B cell (primary cell): ENCODE data around the gene ADAMTS16. TPM values are rescaled to one million over a fixed set of nuclear protein-coding genes. Genes with fewer than 3 reads are reported as not detected.

Source experiments
- ATAC-seq: fragments of 200-7000 bp; cut with Tn5 transposase; one replicate; pipeline ENCODE4 v1.10.0; 2021; ENCODE audit warnings: low read depth, mild to moderate bottlenecking, moderate number of reproducible peaks, moderate library complexity
- CTCF ChIA-PET: fragments of 350-600 bp; sonication (Branson Sonifier 250); formaldehyde crosslinking; loops from one replicate; lab custom pipeline; 2021; ENCODE audit warnings: antibody characterized with exemption, inconsistent platforms; lab: Charles Lee
- POLR2A ChIA-PET: fragments of 350-600 bp; sonication (Branson Sonifier 250); formaldehyde crosslinking; loops from one replicate; lab custom pipeline; 2021; ENCODE audit warnings: antibody characterized with exemption; lab: Charles Lee
- DNase-seq: peaks from one replicate; pipeline ENCODE4 v3.0.0; 2013
- H2AFZ ChIP-seq: 2 replicates; pipeline ENCODE4 v1.6.1; 2012; ENCODE audit warnings: mild to moderate bottlenecking, low read depth, low read length; ENCODE audit not compliant: insufficient read depth, poor library complexity, severe bottlenecking
- H3K27ac ChIP-seq, 2 donors: 1 replicate in 1 of 2; 2 replicates in 1 of 2; pipeline ENCODE4 v1.5.1; 2012 to 2013; ENCODE audit warnings: low read length in 2 of 2, mild to moderate bottlenecking in 2 of 2, moderate library complexity in 1 of 2
- H3K27me3 ChIP-seq, 4 experiments: fragments of 200-600 bp in 1 of 4; sonication (generic) in 1 of 4; replicated peaks in 1 of 4; 1 replicate in 2 of 4; 2 replicates in 2 of 4; pipeline versions ENCODE4 v1.6.1 to v1.7.0; 2013 to 2016; ENCODE audit warnings: low read length in 3 of 4, mild to moderate bottlenecking in 2 of 4, mixed read lengths in 1 of 4, moderate library complexity in 1 of 4; ENCODE audit not compliant: insufficient read depth in 4 of 4, control insufficient read depth in 3 of 4; ENCODE audit errors: control extremely low read depth in 1 of 4
- H3K36me3 ChIP-seq, 2 experiments: replicated peaks in 1 of 2; 1 replicate in 1 of 2; 2 replicates in 1 of 2; pipeline versions ENCODE4 v1.6.1 to v1.7.1; 2013; ENCODE audit warnings: low read length in 1 of 2; ENCODE audit not compliant: insufficient read depth in 2 of 2, control insufficient read depth in 1 of 2; ENCODE audit errors: control extremely low read depth in 1 of 2, extremely low read depth in 1 of 2
- H3K4me1 ChIP-seq, 2 donors: fragments of 200-600 bp in 1 of 2; sonication (generic) in 1 of 2; 1 replicate in 1 of 2; 2 replicates in 1 of 2; pipeline versions ENCODE4 v1.5.1 to v1.6.1; 2013 to 2017; ENCODE audit warnings: low read length in 2 of 2; ENCODE audit not compliant: control insufficient read depth in 2 of 2, insufficient read depth in 2 of 2
- H3K4me2 ChIP-seq: replicated peaks from 2 replicates; pipeline ENCODE3; 2012; ENCODE audit warnings: mild to moderate bottlenecking, low read depth, low read length; ENCODE audit not compliant: poor library complexity, severe bottlenecking
- H3K4me3 ChIP-seq, 5 experiments: fragments of 200-600 bp in 1 of 5; sonication (generic) in 1 of 5; 1 replicate in 3 of 5; 2 replicates in 2 of 5; pipeline versions ENCODE4 v1.5.1 to v1.7.0; 2011 to 2016; ENCODE audit warnings: low read length in 4 of 5, mild to moderate bottlenecking in 4 of 5, low read depth in 2 of 5, control low read depth in 1 of 5, moderate library complexity in 1 of 5; ENCODE audit not compliant: insufficient read depth in 1 of 5; ENCODE audit errors: control extremely low read depth in 1 of 5, extremely low read depth in 1 of 5
- H3K79me2 ChIP-seq: fragments of 200-600 bp; sonication (generic); one replicate; pipeline ENCODE4 v1.6.0; 2016; ENCODE audit warnings: low read length; ENCODE audit not compliant: control insufficient read depth, insufficient read depth
- H3K9ac ChIP-seq: fragments of 200-600 bp; sonication (generic); 2 replicates; pipeline ENCODE4 v1.6.1; 2017; ENCODE audit warnings: mild to moderate bottlenecking, low read length, moderate library complexity
- H3K9me3 ChIP-seq, 3 donors: one replicate each; pipeline versions ENCODE4 v1.6.1 to v1.7.1; 2013; ENCODE audit warnings: low read length in 2 of 3; ENCODE audit not compliant: control insufficient read depth in 2 of 3, insufficient read depth in 1 of 3; ENCODE audit errors: control extremely low read depth in 1 of 3
- H4K20me1 ChIP-seq: 2 replicates; pipeline ENCODE4 v1.6.0; 2012; ENCODE audit warnings: mild to moderate bottlenecking, low read length; ENCODE audit not compliant: insufficient read depth, control insufficient read depth, poor library complexity, severe bottlenecking
- H3K27ac Mint-ChIP-seq: one replicate; pipeline ENCODE4 v1.8.0; 2021; ENCODE audit warnings: mixed read lengths
- H3K27me3 Mint-ChIP-seq: one replicate; pipeline ENCODE4 v1.8.0; 2021; ENCODE audit warnings: mixed read lengths
- H3K4me1 Mint-ChIP-seq: one replicate; pipeline ENCODE4 v1.8.0; 2021; ENCODE audit warnings: mixed read lengths
- H3K4me3 Mint-ChIP-seq: one replicate; pipeline ENCODE4 v1.8.0; 2021; ENCODE audit warnings: mixed read lengths
- H3K9me3 Mint-ChIP-seq: one replicate; pipeline ENCODE4 v1.8.0; 2022; ENCODE audit warnings: mixed read lengths; ENCODE audit not compliant: insufficient read depth
- CTCF ChIP-seq: fragments of 200-600 bp; IDR thresholded peaks from one replicate; pipeline ENCODE4 v1.8.0; 2022; ENCODE audit warnings: antibody characterized with exemption, mild to moderate bottlenecking
- EZH2 ChIP-seq: IDR thresholded peaks from 2 replicates; pipeline ENCODE4 v1.6.1; 2012; ENCODE audit warnings: borderline replicate concordance, low read depth, mild to moderate bottlenecking, moderate library complexity, low read length; ENCODE audit not compliant: insufficient read depth, poor library complexity, severe bottlenecking
- WGBS: methylation state at CpG from one replicate; pipeline ENCODE4 v1.1.5; 2013; ENCODE audit warnings: missing lambda C conversion rate; ENCODE audit not compliant: insufficient coverage; 5-methylcytosine and 5-hydroxymethylcytosine counted together
- intact Hi-C: fragments of 100-400 bp; cut with micrococcal nuclease; formaldehyde crosslinking; loops from one replicate; pipeline ENCODE4 v1.10.0; 2022
- polyA plus RNA-seq: library from polyadenylated mRNA; depleted of rRNA; stranded (reverse); fragments of >200 nt; gene quantifications from 2 replicates; pipeline ENCODE4 v1.2.3, GENCODE V29; 2012
- total RNA-seq, 2 donors: library from RNA; stranded (reverse); fragments of 120-200 nt in 1 of 2; gene quantifications; 1 replicate in 1 of 2; 2 replicates in 1 of 2; pipeline versions ENCODE4 v1.2.3 to v1.2.4, GENCODE V29; 2013 to 2022

ADAMTS16 gene
- total and polyA plus RNA-seq, 2 donors (not counting 1 experiment from before 2014, with no cell fraction given), result not detected

GRCh38 chr5:5270161-5270560, 130.0 kb downstream of the ADAMTS16 start:
- 96% methylated on average over 4 of the region's 9 CpGs for WGBS
- no peaks in the 10 kb centered on the region for H3K4me1 ChIP-seq
- no peak overlapping the region for H2AFZ ChIP-seq
- no peaks in the 10 kb centered on the region for H3K79me2 ChIP-seq
- no peak overlapping the region for H3K4me3 ChIP-seq
- POLR2A ChIA-PET, result no interaction called here
- DNase-seq (no peak), ATAC-seq (no peak)
- no peak overlapping the region for H3K27ac Mint-ChIP-seq
- H3K9me3 ChIP-seq, result peaks cover 0 to 35% (median 0%) of the 10 kb centered on the region in 3 donors
- intact Hi-C loops, result no loop called here
- H3K27ac ChIP-seq, result no peak overlapping the region
- no peaks in the 10 kb centered on the region for H4K20me1 ChIP-seq
- H3K4me3 Mint-ChIP-seq, result no peak overlapping the region
- CTCF ChIA-PET, result no interaction called here
- no peak for TF ChIP-seq CTCF
- no peak for TF ChIP-seq EZH2
- H3K9me3 Mint-ChIP-seq, result no peaks in the 10 kb centered on the region
- no peaks in the 10 kb centered on the region for H3K27me3 Mint-ChIP-seq
- no peak overlapping the region for H3K4me2 ChIP-seq
- no peaks in the 10 kb centered on the region for H3K27me3 ChIP-seq
- H3K36me3 ChIP-seq, result no peaks in the 10 kb centered on the region
- no peak overlapping the region for H3K9ac ChIP-seq
- H3K4me1 Mint-ChIP-seq, result no peaks in the 10 kb centered on the region

DNA sequence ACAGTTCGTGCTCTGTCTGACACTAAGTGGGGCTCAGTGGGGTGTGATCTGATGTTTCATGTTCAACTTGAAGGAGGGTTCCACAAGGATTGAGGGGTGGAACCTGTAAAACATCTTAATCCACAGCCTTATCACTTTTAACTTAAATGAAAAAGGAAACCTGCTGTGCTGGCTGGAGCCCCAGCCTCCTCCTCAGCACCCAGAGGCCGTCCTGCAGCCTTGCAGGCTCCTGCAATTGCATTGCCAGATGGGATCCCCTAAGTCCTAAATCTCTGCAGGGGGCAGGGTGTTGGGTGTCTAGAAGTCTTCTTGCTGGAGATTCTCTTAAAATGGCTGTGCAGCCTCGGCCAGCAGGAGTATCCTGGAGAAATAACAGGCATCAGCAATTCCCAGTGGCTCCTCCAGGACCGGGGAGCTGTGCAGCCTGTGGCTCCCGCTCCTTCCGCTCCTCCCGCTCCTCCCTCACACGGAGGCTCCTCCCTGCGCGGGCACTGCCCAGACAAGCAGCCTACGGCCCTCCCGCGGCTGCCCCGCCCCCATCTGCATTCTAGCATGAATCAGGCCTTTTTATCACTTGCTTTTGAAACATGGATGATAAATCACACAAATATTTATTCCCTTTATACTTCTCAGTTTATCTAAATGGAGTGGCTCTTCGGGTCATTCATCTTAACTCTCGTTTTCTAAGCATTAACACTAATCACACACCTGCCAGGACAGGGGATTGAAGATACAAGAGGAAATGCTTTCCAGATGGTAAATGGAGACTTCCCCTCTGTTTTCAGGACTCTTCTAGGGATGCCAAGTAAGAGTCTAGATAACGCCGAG, 131.0 kb downstream of the ADAMTS16 start:
- Histone ChIP-seq H4K20me1 (no peaks in the 10 kb centered on the region), H3K79me2 (no peaks in the 10 kb centered on the region), H3K9me3 (peaks cover 0 to 35% (median 0%) of the 10 kb centered on the region in 3 donors), H3K27me3 (no peaks in the 10 kb centered on the region), H3K9ac (no peak overlapping the region), H3K36me3 (no peaks in the 10 kb centered on the region), H3K4me3 (no peak overlapping the region), H3K4me2 (no peak overlapping the region), H2AFZ (no peak overlapping the region), H3K4me1 (no peaks in the 10 kb centered on the region), H3K27ac (no peak overlapping the region)
- Mint-ChIP-seq H3K4me1 (no peaks in the 10 kb centered on the region), H3K4me3 (no peak overlapping the region), H3K9me3 (no peaks in the 10 kb centered on the region), H3K27ac (no peak overlapping the region), H3K27me3 (no peaks in the 10 kb centered on the region)
- intact Hi-C loops, result no loop called here
- WGBS, result 72% methylated on average over 14 of the region's 18 CpGs
- ChIA-PET CTCF (no interaction called here), POLR2A (no interaction called here)
- TF ChIP-seq CTCF (no peak), EZH2 (no peak)
- no peak for ATAC-seq
- DNase-seq, result no peak
